Tibial nerve (tissue), 4 donors: ENCODE measurements around the gene RPL23. TPM values are rescaled to one million over a fixed set of nuclear protein-coding genes. Genes with fewer than 3 reads are reported as not detected.

Source experiments
- DNase-seq, 2 donors: peaks; one replicate each; pipeline ENCODE4 v3.0.0-alpha.2; 2019; ENCODE audit warnings: low spot score in 2 of 2
- H3K27ac ChIP-seq, 4 donors: fragments of 200-600 bp; sonication (generic) in 3 of 4; one replicate each; pipeline ENCODE4 v1.5.1; 2017 to 2019; ENCODE audit warnings: mild to moderate bottlenecking in 1 of 4
- H3K27me3 ChIP-seq, 2 donors: fragments of 200-600 bp; sonication (generic) in 1 of 2; one replicate each; pipeline versions ENCODE4 v1.5.1 to v1.6.0; 2017 to 2019
- H3K36me3 ChIP-seq, 3 donors: fragments of 200-600 bp; sonication (generic); one replicate each; pipeline ENCODE4 v1.5.1; 2018 to 2019
- H3K4me1 ChIP-seq, 4 donors: fragments of 200-600 bp; sonication (generic) in 3 of 4; one replicate each; pipeline ENCODE4 v1.5.1; 2017 to 2019
- H3K4me3 ChIP-seq, 4 donors: fragments of 200-600 bp; sonication (generic) in 3 of 4; one replicate each; pipeline ENCODE4 v1.5.1; 2017 to 2019; ENCODE audit warnings: mild to moderate bottlenecking in 1 of 4, moderate library complexity in 1 of 4
- H3K9me3 ChIP-seq, 4 donors: fragments of 200-600 bp; sonication (generic) in 3 of 4; one replicate each; pipeline ENCODE4 v1.5.1; 2017 to 2019
- CTCF ChIP-seq, 5 experiments: fragments of 200-600 bp in 3 of 5; fragments of 450-650 bp in 2 of 5; sonication (generic) in 3 of 5; IDR thresholded peaks; one replicate each; pipeline ENCODE4 v1.5.1; 2016 to 2019; ENCODE audit warnings: antibody characterized with exemption in 5 of 5, mild to moderate bottlenecking in 3 of 5, moderate library complexity in 2 of 5
- EP300 ChIP-seq, 2 donors: sonication (generic); formaldehyde crosslinking; IDR thresholded peaks; one replicate each; pipeline ENCODE4 v1.6.1; 2017; ENCODE audit warnings: antibody characterized with exemption in 2 of 2, mild to moderate bottlenecking in 1 of 2
- POLR2A ChIP-seq, 2 donors: fragments of 450-650 bp; IDR thresholded peaks; one replicate each; pipeline ENCODE4 v1.6.1; 2017; ENCODE audit warnings: antibody characterized with exemption in 2 of 2, mild to moderate bottlenecking in 2 of 2, moderate library complexity in 2 of 2
- WGBS, 2 donors: methylation state at CpG; one replicate each; pipeline ENCODE4 v1.1.5; 2018; 5-methylcytosine and 5-hydroxymethylcytosine counted together
- total RNA-seq, 4 donors: library from RNA; depleted of rRNA; stranded (reverse); fragments of >200 nt; gene quantifications; one replicate each; pipeline ENCODE4 v1.1.0, GENCODE V29; 2016

The RPL23 gene
- total RNA-seq, 4 donors from 2014 or later = 1,112 to 1,642 (median 1,331) TPM

DNA sequence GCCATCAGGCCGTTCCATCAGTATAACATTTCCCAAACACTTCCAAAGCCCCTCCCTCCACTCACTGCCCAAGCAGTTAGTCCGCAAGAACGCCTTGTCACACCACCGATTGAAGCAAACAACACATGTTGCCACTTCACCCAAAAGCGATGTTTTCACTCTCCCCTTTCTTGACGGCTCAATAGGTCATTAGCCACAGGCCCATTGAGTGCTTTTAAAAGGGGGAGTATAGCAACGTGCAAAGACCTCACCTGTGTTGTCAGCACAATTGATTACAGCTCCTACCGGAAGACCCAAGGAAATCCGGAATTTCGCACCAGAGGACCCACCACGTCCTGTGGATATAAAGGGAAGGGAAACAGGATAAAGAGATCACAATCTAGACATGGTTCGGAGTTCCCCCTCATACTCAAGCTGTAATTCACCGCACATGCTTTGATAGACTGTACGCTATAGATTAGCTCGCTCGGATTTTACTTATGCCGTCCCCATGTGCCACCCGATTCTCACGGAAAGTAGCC lies 690 bp downstream of the RPL23 start:
- peak overlapping the region; percentile 90 to 97 (median 94) for H3K27ac ChIP-seq
- TF ChIP-seq POLR2A (IDR thresholded peaks at IDR 0.05) (no peak), CTCF (IDR thresholded peaks at IDR 0.05) (no peak), EP300 (IDR thresholded peaks at IDR 0.05) (no peak)
- H3K4me1 ChIP-seq = peaks cover 0 to 35% (median 20%) of the 10 kb centered on the region in 4 donors
- peaks cover 1 to 43% (median 24%) of the 10 kb centered on the region in 3 donors for H3K36me3 ChIP-seq
- H3K4me3 ChIP-seq = peak overlapping the region; percentile 49 to 64 (median 60)
- DNase-seq = no peak
- no peaks in the 10 kb centered on the region for H3K9me3 ChIP-seq
- H3K27me3 ChIP-seq = no peaks in the 10 kb centered on the region
- 2% methylated on average over 19 of the region's 19 CpGs for WGBS, 2 donors

- Histone ChIP-seq H3K4me3 (peak overlapping the region in 2 of 4 donors; percentile 62 to 64), H3K27ac (peak overlapping the region in 2 of 4 donors; percentile 34 to 95), H3K27me3 (no peaks in the 10 kb centered on the region), H3K4me1 (peaks cover 0 to 35% (median 20%) of the 10 kb centered on the region in 4 donors), H3K9me3 (no peaks in the 10 kb centered on the region), H3K36me3 (peaks cover 2 to 56% (median 29%) of the 10 kb centered on the region in 3 donors)
- DNase-seq = no peak
- 54 to 56% methylated on average over 2 of the region's 2 CpGs for WGBS, 2 donors
- TF ChIP-seq POLR2A (IDR thresholded peaks at IDR 0.05) = no peak
- TF ChIP-seq EP300 (IDR thresholded peaks at IDR 0.05) = no peak
These were observed 2.1 kb downstream of the RPL23 start for GRCh38 chr17:38851434-38851833.

DNA sequence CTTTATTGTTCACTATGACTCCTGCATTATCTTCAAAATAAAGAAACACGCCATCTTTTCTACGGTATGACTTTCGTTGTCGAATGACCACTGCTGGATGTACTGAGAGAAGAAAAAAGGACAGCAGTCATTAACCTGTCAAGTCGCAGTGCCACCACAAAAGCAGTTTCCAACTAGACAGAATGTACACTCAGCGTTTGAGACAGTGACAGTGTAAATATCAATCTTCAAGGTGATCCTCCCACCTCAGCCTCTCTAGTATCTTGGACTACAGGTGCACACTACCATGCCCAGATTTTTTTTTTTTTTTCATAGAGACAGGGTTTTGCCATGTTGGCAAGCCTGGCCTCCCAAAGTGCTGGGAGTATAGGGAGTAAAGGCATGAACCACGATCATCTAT lies 3.1 kb downstream of the RPL23 start:
- H3K27ac ChIP-seq = no peak overlapping the region
- no peak overlapping the region for H3K4me3 ChIP-seq
- WGBS, 2 donors = 85 to 86% methylated on average over 7 of the region's 7 CpGs
- peaks cover 0 to 35% (median 20%) of the 10 kb centered on the region in 4 donors for H3K4me1 ChIP-seq
- H3K27me3 ChIP-seq = no peaks in the 10 kb centered on the region
- no peaks in the 10 kb centered on the region for H3K9me3 ChIP-seq
- DNase-seq = no peak
- TF ChIP-seq CTCF (IDR thresholded peaks at IDR 0.05) = no peak
- TF ChIP-seq POLR2A (IDR thresholded peaks at IDR 0.05) = no peak
- no peak for TF ChIP-seq EP300 (IDR thresholded peaks at IDR 0.05)
- peaks cover 2 to 63% (median 29%) of the 10 kb centered on the region in 3 donors for H3K36me3 ChIP-seq

DNA sequence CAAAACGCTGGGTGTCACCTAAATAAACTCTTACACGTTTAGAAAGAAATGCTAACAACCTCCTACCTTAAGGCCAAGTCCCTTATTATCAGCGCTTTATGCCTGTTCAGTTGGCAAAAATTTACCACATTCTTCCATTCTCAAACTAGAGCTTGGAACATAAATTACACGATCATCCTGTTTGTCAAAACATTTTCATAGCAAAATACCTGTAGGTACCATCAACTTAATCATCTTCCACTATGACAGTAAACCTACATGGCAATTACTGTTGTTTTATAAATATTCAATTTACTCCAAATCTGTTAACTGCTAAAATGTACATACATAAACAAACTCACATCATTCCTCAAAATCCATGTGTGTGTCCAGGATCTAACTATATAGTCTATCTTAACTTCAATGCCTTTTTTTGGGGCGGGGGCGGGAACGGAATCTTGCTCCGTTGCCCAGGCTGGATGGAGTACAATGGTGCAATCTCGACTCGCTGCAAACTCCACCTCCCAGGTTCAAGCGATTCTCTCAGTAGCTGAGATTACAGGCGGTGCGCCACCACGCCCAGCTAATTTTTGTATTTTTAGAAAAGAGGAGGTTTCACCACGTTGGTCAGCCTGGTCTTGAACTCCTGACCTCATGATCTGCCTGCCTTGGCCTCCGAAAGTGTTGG lies 4.4 kb downstream of the RPL23 start:
- Histone ChIP-seq H3K27me3 (no peaks in the 10 kb centered on the region), H3K9me3 (no peaks in the 10 kb centered on the region), H3K4me1 (peaks cover 0 to 31% (median 16%) of the 10 kb centered on the region in 4 donors), H3K4me3 (no peak overlapping the region), H3K27ac (no peak overlapping the region), H3K36me3 (peaks cover 2 to 63% (median 29%) of the 10 kb centered on the region in 3 donors)
- DNase-seq = no peak
- TF ChIP-seq POLR2A (IDR thresholded peaks at IDR 0.05) (no peak), EP300 (IDR thresholded peaks at IDR 0.05) (no peak), CTCF (IDR thresholded peaks at IDR 0.05) (no peak)
- WGBS, 2 donors = 75 to 77% methylated on average over 16 of the region's 16 CpGs

GRCh38 chr17:38848557-38848891 lies 5.0 kb downstream of the RPL23 start:
- WGBS, 2 donors = 88 to 100% methylated on average over 1 of the region's 1 CpG
- peaks cover 2 to 63% (median 29%) of the 10 kb centered on the region in 3 donors for H3K36me3 ChIP-seq

More at GRCh38 chr17:38848557-38848891, 5.0 kb downstream of the RPL23 start:
- Histone ChIP-seq H3K4me3 (no peak overlapping the region), H3K9me3 (no peaks in the 10 kb centered on the region), H3K4me1 (peaks cover 0 to 30% (median 15%) of the 10 kb centered on the region in 4 donors), H3K27ac (no peak overlapping the region), H3K27me3 (no peaks in the 10 kb centered on the region)
- no peak for TF ChIP-seq CTCF (IDR thresholded peaks at IDR 0.05)
- no peak for TF ChIP-seq EP300 (IDR thresholded peaks at IDR 0.05)
- no peak for TF ChIP-seq POLR2A (IDR thresholded peaks at IDR 0.05)
- no peak for DNase-seq
